Vagina (tissue), 2 donors: ENCODE data around the gene NOP14.

Experiments used
- POLR2A ChIP-seq, 2 donors: fragments of 450-650 bp; IDR thresholded peaks; one replicate each; pipeline ENCODE4 v1.6.1; 2017; ENCODE audit warnings: antibody characterized with exemption in 2 of 2, mild to moderate bottlenecking in 2 of 2, moderate library complexity in 2 of 2
- POLR2AphosphoS5 ChIP-seq, 2 donors: sonication (generic); formaldehyde crosslinking; IDR thresholded peaks; one replicate each; pipeline ENCODE4 v1.9.0; 2017; ENCODE audit warnings: antibody characterized with exemption in 2 of 2, mild to moderate bottlenecking in 2 of 2, low read depth in 1 of 2; ENCODE audit not compliant: insufficient read depth in 1 of 2

DNA sequence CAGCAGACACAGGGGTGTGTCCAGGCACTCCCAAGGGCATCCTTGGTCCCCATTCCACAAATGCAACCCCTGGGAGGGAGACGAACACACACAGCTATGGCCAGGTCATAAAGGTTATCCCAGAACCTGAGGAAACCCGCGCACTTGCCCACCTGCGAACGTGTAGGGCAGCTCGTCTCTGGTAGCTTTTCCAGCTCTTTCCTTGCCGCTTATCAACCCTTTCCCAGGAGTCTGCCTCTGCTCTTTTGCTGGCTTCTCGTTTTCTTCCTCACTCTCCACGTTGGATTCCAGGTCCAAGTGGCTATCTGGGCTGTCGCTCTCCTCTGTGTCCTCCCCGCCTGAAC lies 13.5 kb downstream of the NOP14 start:
- TF ChIP-seq POLR2A (IDR thresholded peaks at IDR 0.05) (no peak), POLR2AphosphoS5 (IDR thresholded peaks at IDR 0.05; ENCODE audit: insufficient read depth in 1 of 2, low read depth in 1 of 2) (no peak)
